Astrocyte (in vitro differentiated cells and primary cell): ENCODE data around the gene TP73.

Experiments
- CTCF ChIP-seq: IDR thresholded peaks from 2 replicates; pipeline ENCODE4 v1.5.1; 2011; ENCODE audit warnings: low read depth, mild to moderate bottlenecking, inconsistent platforms, low read length, moderate library complexity; ENCODE audit not compliant: insufficient read depth
- EZH2 ChIP-seq: IDR thresholded peaks from 2 replicates; pipeline ENCODE4 v1.6.1; 2012; ENCODE audit warnings: mild to moderate bottlenecking, low read length, inconsistent platforms; ENCODE audit not compliant: insufficient read depth

DNA sequence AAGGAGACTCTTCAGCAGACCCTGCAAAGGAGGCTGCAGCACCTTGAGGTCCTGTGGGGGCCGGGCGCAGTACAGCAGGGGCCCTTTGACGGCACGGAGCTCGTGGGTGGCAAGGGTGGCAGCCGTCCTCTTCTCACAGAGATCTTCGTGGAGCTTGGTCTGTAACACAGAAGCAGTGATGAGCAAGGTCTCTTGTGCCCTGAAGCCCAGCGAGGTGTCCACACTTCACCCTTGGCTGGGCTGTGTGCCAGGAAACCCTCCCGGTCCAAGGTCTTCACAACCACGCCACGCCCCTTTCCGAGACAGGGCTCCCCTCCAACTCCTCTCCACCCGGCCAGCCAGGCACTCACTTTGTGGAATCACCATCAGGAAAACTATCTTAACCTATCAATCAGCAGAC, 132.7 kb downstream of the TP73 start:
- no peak for TF ChIP-seq CTCF
- no peak for TF ChIP-seq EZH2
